ENCODE results near the gene EVC2. TPM values are rescaled to one million over a fixed set of nuclear protein-coding genes. Genes with fewer than 3 reads are reported as not detected.
"Not testable (repeated sequence)": the region's sequence is repeated elsewhere in the genome, so short reads cannot be mapped to it uniquely, and the experiment has no call there.

EVC2 gene
- total RNA-seq, 1 donor from 2014 or later, result 16.9 TPM

DNA sequence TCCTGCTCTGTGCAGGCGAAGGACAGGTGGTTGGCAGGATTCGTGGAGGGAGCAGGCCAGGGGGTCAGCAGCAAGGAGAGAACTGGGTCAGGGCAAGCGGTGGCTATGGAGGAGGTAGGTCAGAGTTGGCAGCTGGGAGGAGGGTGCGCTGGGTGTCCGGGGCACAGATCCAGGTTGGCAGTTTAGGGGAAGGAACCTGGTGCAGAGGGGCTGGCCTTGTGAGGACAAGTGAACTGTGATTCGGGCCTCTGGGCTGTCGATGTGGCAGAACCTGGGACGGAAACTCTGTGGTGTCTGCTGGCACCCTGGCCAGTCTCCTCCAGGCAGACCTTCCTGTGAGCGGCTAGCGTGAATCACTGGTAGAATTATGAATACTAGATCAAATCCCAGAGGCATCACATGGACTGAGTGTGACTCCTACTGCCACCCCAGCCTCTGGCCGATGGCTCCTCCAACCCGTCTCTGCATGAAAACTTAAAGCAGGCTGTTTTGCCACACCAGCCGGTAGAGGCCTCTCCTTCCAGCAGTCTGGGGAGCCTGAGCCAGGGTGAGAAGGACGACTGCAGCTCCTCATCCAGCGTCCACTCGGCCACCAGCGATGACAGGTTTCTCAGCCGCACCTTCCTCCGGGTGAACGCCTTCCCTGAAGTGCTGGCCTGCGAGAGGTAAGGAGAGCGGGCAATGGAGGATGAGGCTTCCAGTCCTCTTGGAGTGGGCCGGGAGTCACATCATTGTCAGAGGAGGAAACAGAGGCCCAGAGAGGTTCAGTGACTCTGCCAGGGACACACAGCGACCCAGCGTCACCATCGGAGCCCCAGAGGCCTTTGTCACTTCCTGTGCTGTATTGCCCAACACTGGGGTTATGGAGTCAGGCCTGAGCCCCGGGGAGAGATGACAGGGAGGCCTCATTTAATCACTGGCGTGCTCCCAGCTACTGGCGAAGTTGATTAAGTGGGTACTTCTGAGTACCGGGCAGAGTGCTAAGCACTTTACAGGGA lies 22.9 kb upstream of the EVC2 start:
- no peaks in the 10 kb centered on the region for H3K27me3 Mint-ChIP-seq (ENCODE audit: low read depth)
- DNase-seq (ENCODE audit: low spot score in 2 of 2, unreplicated experiment in 2 of 2), result no peak
- H3K4me1 Mint-ChIP-seq, result no peaks in the 10 kb centered on the region
- peaks cover 43% of the 10 kb centered on the region for H3K36me3 Mint-ChIP-seq
- H3K9me3 Mint-ChIP-seq, result peaks cover under 1% of the 10 kb centered on the region
- no peak overlapping the region for H3K27ac Mint-ChIP-seq
- TF ChIP-seq, protein P1, sequence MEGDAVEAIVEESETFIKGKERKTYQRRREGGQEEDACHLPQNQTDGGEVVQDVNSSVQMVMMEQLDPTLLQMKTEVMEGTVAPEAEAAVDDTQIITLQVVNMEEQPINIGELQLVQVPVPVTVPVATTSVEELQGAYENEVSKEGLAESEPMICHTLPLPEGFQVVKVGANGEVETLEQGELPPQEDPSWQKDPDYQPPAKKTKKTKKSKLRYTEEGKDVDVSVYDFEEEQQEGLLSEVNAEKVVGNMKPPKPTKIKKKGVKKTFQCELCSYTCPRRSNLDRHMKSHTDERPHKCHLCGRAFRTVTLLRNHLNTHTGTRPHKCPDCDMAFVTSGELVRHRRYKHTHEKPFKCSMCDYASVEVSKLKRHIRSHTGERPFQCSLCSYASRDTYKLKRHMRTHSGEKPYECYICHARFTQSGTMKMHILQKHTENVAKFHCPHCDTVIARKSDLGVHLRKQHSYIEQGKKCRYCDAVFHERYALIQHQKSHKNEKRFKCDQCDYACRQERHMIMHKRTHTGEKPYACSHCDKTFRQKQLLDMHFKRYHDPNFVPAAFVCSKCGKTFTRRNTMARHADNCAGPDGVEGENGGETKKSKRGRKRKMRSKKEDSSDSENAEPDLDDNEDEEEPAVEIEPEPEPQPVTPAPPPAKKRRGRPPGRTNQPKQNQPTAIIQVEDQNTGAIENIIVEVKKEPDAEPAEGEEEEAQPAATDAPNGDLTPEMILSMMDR (IDR thresholded peaks at IDR 0.05; ENCODE audit: unreplicated experiment), result no peak
- no peak overlapping the region for H3K4me3 Mint-ChIP-seq

DNA sequence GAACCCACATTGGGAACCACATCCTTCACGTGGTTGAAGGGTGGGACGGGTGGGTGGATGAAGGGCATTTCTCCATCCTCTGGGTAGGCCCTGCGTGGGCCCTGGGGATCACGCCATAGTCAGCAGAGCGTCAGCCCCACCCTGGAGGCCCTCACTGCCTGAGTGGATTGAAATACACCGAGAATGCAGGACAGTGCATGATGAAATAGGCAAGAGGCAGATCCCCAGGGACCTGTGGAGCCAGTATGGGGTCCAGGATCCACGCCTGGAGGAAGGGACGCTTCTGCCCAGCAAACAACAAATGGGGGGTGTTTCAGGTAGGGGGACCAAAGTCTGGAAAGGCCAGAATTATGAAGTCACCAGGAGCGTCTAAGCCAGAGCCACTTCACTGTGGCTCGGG lies 22.1 kb upstream of the EVC2 start:
- TF ChIP-seq, protein P1 (IDR thresholded peaks at IDR 0.05; ENCODE audit: unreplicated experiment), result no peak
- Mint-ChIP-seq H3K27me3 (ENCODE audit: low read depth) (no peaks in the 10 kb centered on the region), H3K27ac (no peak overlapping the region), H3K4me3 (no peak overlapping the region), H3K9me3 (peaks cover 9% of the 10 kb centered on the region), H3K4me1 (no peaks in the 10 kb centered on the region), H3K36me3 (peaks cover 46% of the 10 kb centered on the region)
- no peak for DNase-seq (ENCODE audit: low spot score in 2 of 2, unreplicated experiment in 2 of 2)

DNA sequence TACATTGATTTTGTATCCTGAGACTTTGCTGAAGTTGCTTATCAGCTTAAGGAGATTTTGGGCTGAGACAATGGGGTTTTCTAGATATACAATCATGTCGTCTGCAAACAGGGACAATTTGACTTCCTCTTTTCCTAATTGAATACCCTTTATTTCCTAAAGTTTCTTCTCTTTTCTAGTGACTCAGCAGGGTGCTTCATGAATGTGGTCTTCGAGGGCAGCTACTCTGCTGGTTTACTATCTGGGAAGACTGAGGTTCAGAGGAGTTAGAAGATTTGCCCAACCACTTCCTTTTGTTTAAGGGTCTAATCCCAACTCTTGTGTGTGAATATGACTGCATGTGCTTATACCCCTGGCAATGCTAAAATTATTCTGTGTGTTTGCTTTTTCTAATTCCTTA lies 20.1 kb upstream of the EVC2 start:
- Mint-ChIP-seq H3K9me3 (peaks cover 17% of the 10 kb centered on the region), H3K36me3 (peaks cover 52% of the 10 kb centered on the region)
- H3K4me1 Mint-ChIP-seq; DNase-seq (ENCODE audit: low spot score in 2 of 2, unreplicated experiment in 2 of 2); H3K4me3 Mint-ChIP-seq; H3K27me3 Mint-ChIP-seq (ENCODE audit: low read depth); H3K27ac Mint-ChIP-seq: not testable (repeated sequence)

DNA sequence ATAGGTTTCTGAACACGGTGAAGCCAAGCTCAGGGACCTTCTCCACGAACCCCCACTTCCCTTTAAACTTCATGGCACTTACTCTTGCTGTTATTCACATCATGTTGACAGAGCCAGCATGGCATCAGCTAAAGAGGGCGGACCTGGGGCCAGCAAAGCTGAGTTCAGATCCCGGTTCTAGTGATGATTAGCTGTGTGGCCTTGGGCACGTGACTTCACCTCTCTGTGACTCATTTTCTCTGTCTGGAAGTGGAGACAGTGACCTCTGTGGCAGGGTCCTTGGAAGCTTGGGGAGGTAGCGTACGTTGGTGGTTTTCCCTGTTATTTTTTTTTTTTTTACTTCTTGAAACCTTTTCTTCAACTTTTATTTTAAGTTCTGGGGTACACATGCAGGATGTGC lies 16.0 kb upstream of the EVC2 start:
- H3K4me3 Mint-ChIP-seq, result no peak overlapping the region
- peaks cover 17% of the 10 kb centered on the region for H3K9me3 Mint-ChIP-seq
- no peak overlapping the region for H3K27ac Mint-ChIP-seq
- H3K27me3 Mint-ChIP-seq (ENCODE audit: low read depth), result no peaks in the 10 kb centered on the region
- DNase-seq (ENCODE audit: low spot score in 2 of 2, unreplicated experiment in 2 of 2), result no peak
- H3K4me1 Mint-ChIP-seq, result no peaks in the 10 kb centered on the region
- peaks cover 48% of the 10 kb centered on the region for H3K36me3 Mint-ChIP-seq
- TF ChIP-seq, protein P1 (IDR thresholded peaks at IDR 0.05; ENCODE audit: unreplicated experiment), result no peak

DNA sequence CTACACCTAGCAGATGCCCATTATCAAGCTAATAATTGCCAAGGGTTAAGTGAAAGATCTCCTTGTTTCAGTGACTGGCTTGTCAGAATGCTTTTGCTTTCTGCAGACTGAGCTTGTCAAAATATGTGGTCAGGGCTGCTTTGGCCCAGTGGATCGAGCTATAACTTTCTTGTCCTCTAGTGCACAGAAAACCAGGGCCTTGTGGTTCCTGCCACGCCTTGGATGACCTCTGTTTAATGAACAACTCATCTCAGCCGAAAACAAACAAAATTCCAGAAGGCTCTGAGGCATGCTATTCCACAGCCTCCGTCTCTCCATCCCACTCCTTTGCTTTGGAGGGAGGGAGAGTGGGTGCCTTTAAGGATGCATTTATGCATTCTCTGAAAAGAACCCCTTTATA lies 14.0 kb upstream of the EVC2 start:
- H3K27ac Mint-ChIP-seq, result no peak overlapping the region

DNA sequence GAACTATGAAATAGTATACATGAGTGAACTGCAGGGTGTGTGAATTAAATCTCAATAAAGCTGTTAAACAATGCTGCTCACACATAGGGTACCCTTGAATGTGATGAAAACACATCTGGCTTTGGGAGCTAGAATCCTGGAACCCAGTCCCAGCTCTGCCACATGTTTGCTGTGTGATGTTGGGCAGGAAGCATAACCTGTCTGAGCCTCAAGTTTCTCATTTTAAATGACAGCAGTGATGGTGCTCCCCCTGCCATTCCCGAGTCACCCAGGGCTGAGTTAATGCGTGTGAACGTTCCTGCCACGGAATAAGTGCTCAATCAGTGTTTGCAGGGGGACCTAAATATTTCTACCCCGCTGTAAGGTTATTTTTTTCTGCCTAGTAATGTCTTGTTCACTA lies 13.6 kb upstream of the EVC2 start:
- TF ChIP-seq, protein P1 (IDR thresholded peaks at IDR 0.05; ENCODE audit: unreplicated experiment), result no peak
- Mint-ChIP-seq H3K27me3 (ENCODE audit: low read depth) (no peaks in the 10 kb centered on the region), H3K27ac (no peak overlapping the region), H3K4me1 (no peaks in the 10 kb centered on the region), H3K4me3 (no peak overlapping the region), H3K36me3 (peaks cover 41% of the 10 kb centered on the region), H3K9me3 (peaks cover 17% of the 10 kb centered on the region)
- no peak for DNase-seq (ENCODE audit: low spot score in 2 of 2, unreplicated experiment in 2 of 2)

More for the DNA sequence above, 14.0 kb upstream of the EVC2 start:
- TF ChIP-seq, protein P1 (IDR thresholded peaks at IDR 0.05; ENCODE audit: unreplicated experiment), result no peak
- peaks cover 17% of the 10 kb centered on the region for H3K9me3 Mint-ChIP-seq
- no peaks in the 10 kb centered on the region for H3K27me3 Mint-ChIP-seq (ENCODE audit: low read depth)
- H3K4me1 Mint-ChIP-seq, result no peaks in the 10 kb centered on the region
- H3K36me3 Mint-ChIP-seq, result peaks cover 41% of the 10 kb centered on the region
- DNase-seq (ENCODE audit: low spot score in 2 of 2, unreplicated experiment in 2 of 2), result no peak
- no peak overlapping the region for H3K4me3 Mint-ChIP-seq
